Vagina (tissue), 2 donors: ENCODE data around the gene PEX11A. TPM values are rescaled to one million over a fixed set of nuclear protein-coding genes. Genes with fewer than 3 reads are reported as not detected.

Experiments
- DNase-seq, 2 donors: peaks; one replicate each; pipeline ENCODE4 v3.0.0-alpha.2; 2017; ENCODE audit errors: extremely low spot score in 2 of 2
- H3K27ac ChIP-seq: fragments of 200-600 bp; sonication (generic); one replicate; pipeline ENCODE4 v1.5.1; 2019
- H3K27me3 ChIP-seq: fragments of 200-600 bp; sonication (generic); one replicate; pipeline ENCODE4 v1.5.1; 2019
- H3K36me3 ChIP-seq, 2 donors: fragments of 200-600 bp; sonication (generic); one replicate each; pipeline ENCODE4 v1.5.1; 2017 to 2019
- H3K4me1 ChIP-seq: fragments of 200-600 bp; sonication (generic); one replicate; pipeline ENCODE4 v1.5.1; 2019
- H3K4me3 ChIP-seq, 2 donors: fragments of 200-600 bp; sonication (generic); 1 replicate in 1 of 2; 2 replicates in 1 of 2; pipeline ENCODE4 v1.5.1; 2016 to 2019
- H3K9me3 ChIP-seq: fragments of 200-600 bp; sonication (generic); one replicate; pipeline ENCODE4 v1.5.1; 2019
- POLR2A ChIP-seq, 2 donors: fragments of 450-650 bp; IDR thresholded peaks; one replicate each; pipeline ENCODE4 v1.6.1; 2017; ENCODE audit warnings: antibody characterized with exemption in 2 of 2, mild to moderate bottlenecking in 2 of 2, moderate library complexity in 2 of 2
- POLR2AphosphoS5 ChIP-seq, 2 donors: sonication (generic); formaldehyde crosslinking; IDR thresholded peaks; one replicate each; pipeline ENCODE4 v1.9.0; 2017; ENCODE audit warnings: antibody characterized with exemption in 2 of 2, mild to moderate bottlenecking in 2 of 2, low read depth in 1 of 2; ENCODE audit not compliant: insufficient read depth in 1 of 2
- intact Hi-C: fragments of 100-400 bp; cut with DNase I; formaldehyde crosslinking; loops from one replicate; pipeline ENCODE4 v1.15.1; 2023
- total RNA-seq: library from RNA; depleted of rRNA; stranded (reverse); fragments of >200 nt; gene quantifications from one replicate; pipeline ENCODE4 v1.2.3, GENCODE V29; 2016
- TF ChIP-seq, protein P1 (sequence below), 3 experiments: fragments of 450-650 bp in 2 of 3; fragments of 200-600 bp in 1 of 3; sonication (generic) in 1 of 3; IDR thresholded peaks; one replicate each; pipeline ENCODE4 v1.5.1; 2017 to 2019; ENCODE audit warnings: antibody characterized with exemption in 3 of 3, mild to moderate bottlenecking in 2 of 3, moderate library complexity in 2 of 3

Gene PEX11A
- total RNA-seq, 1 donor from 2014 or later: 4.7 TPM

GRCh38 chr15:89660556-89660955 is 30.0 kb downstream of the PEX11A start:
- Histone ChIP-seq H3K27me3 (no peaks in the 10 kb centered on the region), H3K4me1 (peaks cover 17% of the 10 kb centered on the region), H3K9me3 (no peaks in the 10 kb centered on the region), H3K4me3 (no peak overlapping the region), H3K36me3 (no peaks in the 10 kb centered on the region), H3K27ac (no peak overlapping the region)
- DNase-seq: no peak
- intact Hi-C loops: no loop called here
- no peak for TF ChIP-seq POLR2A (IDR thresholded peaks at IDR 0.05)
- TF ChIP-seq, protein P1, sequence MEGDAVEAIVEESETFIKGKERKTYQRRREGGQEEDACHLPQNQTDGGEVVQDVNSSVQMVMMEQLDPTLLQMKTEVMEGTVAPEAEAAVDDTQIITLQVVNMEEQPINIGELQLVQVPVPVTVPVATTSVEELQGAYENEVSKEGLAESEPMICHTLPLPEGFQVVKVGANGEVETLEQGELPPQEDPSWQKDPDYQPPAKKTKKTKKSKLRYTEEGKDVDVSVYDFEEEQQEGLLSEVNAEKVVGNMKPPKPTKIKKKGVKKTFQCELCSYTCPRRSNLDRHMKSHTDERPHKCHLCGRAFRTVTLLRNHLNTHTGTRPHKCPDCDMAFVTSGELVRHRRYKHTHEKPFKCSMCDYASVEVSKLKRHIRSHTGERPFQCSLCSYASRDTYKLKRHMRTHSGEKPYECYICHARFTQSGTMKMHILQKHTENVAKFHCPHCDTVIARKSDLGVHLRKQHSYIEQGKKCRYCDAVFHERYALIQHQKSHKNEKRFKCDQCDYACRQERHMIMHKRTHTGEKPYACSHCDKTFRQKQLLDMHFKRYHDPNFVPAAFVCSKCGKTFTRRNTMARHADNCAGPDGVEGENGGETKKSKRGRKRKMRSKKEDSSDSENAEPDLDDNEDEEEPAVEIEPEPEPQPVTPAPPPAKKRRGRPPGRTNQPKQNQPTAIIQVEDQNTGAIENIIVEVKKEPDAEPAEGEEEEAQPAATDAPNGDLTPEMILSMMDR (IDR thresholded peaks at IDR 0.05): no peak
- no peak for TF ChIP-seq POLR2AphosphoS5 (IDR thresholded peaks at IDR 0.05; ENCODE audit: insufficient read depth in 1 of 2, low read depth in 1 of 2)

DNA sequence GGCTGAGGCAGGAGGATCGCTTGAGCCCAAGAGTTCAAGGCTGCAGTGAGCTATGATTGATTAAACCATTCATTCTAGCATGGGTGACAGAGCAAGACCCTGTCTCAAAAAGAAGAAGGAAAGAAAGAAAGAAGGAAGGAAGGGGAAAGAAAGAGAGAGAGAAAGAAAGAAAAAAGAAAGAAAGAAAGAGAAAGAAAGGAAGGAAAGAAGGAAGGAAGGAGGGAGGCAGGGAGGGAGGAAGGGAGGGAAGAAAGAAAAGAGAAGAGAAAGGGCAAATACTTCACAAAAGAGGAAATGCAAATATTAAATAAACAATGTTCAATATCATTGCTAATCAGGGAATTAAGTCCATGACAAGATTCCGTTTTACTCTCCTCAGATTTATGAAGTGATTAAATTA is 31.3 kb downstream of the PEX11A start:
- Histone ChIP-seq H3K4me3 (no peak overlapping the region), H3K27me3 (no peaks in the 10 kb centered on the region), H3K27ac (no peak overlapping the region), H3K4me1 (peaks cover 18% of the 10 kb centered on the region), H3K36me3 (no peaks in the 10 kb centered on the region), H3K9me3 (no peaks in the 10 kb centered on the region)
- DNase-seq: no peak
- TF ChIP-seq, protein P1 (IDR thresholded peaks at IDR 0.05): no peak
- TF ChIP-seq POLR2A (IDR thresholded peaks at IDR 0.05) (no peak), POLR2AphosphoS5 (IDR thresholded peaks at IDR 0.05; ENCODE audit: insufficient read depth in 1 of 2, low read depth in 1 of 2) (no peak)
- intact Hi-C loops: no loop called here

GRCh38 chr15:89657686-89658200 is 32.8 kb downstream of the PEX11A start:
- H3K36me3 ChIP-seq: no peaks in the 10 kb centered on the region
- H3K4me3 ChIP-seq: no peak overlapping the region
- peaks cover 16% of the 10 kb centered on the region for H3K4me1 ChIP-seq
- intact Hi-C loops: no loop called here
- no peak overlapping the region for H3K27ac ChIP-seq
- no peak for DNase-seq
- H3K27me3 ChIP-seq: no peaks in the 10 kb centered on the region
- no peaks in the 10 kb centered on the region for H3K9me3 ChIP-seq
- TF ChIP-seq POLR2AphosphoS5 (IDR thresholded peaks at IDR 0.05; ENCODE audit: insufficient read depth in 1 of 2, low read depth in 1 of 2) (no peak), POLR2A (IDR thresholded peaks at IDR 0.05) (no peak)
- TF ChIP-seq, protein P1 (IDR thresholded peaks at IDR 0.05): no peak

DNA sequence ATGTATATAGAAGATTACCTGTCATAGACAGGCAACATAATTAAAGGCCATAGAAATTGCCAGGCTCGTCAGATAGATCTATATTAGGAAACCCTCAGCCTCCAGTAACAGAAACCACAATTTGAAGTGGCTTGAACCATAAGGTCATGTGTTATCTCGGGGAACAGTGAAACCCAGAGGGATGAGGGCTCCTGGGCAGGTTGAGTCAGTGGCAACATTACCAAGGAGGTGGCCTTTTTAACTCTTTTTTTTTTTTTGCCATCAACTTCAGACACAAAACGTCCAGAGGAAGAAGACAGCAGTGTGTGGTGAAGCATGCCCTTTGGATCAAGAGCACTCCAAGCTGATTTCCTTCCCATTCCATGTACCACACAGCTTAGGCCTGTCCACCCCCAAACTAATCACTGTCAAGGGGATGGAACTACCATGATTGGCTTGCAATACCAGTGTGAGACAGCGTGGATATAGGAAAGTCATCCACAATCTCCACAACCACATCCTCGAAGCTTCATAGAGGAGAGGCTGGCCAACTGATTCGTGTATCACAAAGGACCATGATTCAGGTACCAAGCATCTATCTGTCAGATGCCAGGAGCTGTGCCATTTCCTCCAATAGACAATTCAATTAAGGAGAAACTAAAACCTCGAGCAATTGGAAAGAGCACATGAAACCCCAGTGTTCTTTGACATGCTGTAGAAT is 34.3 kb downstream of the PEX11A start:
- no peaks in the 10 kb centered on the region for H3K27me3 ChIP-seq
- no peaks in the 10 kb centered on the region for H3K9me3 ChIP-seq
- TF ChIP-seq POLR2AphosphoS5 (IDR thresholded peaks at IDR 0.05; ENCODE audit: insufficient read depth in 1 of 2, low read depth in 1 of 2) (no peak), POLR2A (IDR thresholded peaks at IDR 0.05) (no peak)
- TF ChIP-seq, protein P1 (IDR thresholded peaks at IDR 0.05): no peak
- H3K27ac ChIP-seq: no peak overlapping the region
- no peaks in the 10 kb centered on the region for H3K36me3 ChIP-seq
- H3K4me1 ChIP-seq: peaks cover 12% of the 10 kb centered on the region
- intact Hi-C loops: no loop called here
- no peak for DNase-seq
- no peak overlapping the region for H3K4me3 ChIP-seq
